Esophagus muscularis mucosa (tissue), 4 donors: ENCODE results near the gene HOATZ.

Source experiments
- CTCF ChIP-seq, 3 experiments: fragments of 200-600 bp in 2 of 3; fragments of 450-650 bp in 1 of 3; sonication (generic) in 2 of 3; IDR thresholded peaks; one replicate each; pipeline ENCODE4 v1.5.1; 2017 to 2019; ENCODE audit warnings: antibody characterized with exemption in 3 of 3, mild to moderate bottlenecking in 2 of 3, moderate library complexity in 1 of 3
- EP300 ChIP-seq: sonication (generic); formaldehyde crosslinking; IDR thresholded peaks from one replicate; pipeline ENCODE4 v1.6.1; 2017; ENCODE audit warnings: antibody characterized with exemption
- POLR2A ChIP-seq: fragments of 450-650 bp; IDR thresholded peaks from one replicate; pipeline ENCODE4 v1.6.1; 2017; ENCODE audit warnings: antibody characterized with exemption, moderate library complexity, mild to moderate bottlenecking, low read depth
- POLR2AphosphoS5 ChIP-seq, 2 donors: sonication (generic); formaldehyde crosslinking; IDR thresholded peaks; one replicate each; pipeline ENCODE4 v1.6.1; 2017; ENCODE audit warnings: antibody characterized with exemption in 2 of 2

DNA sequence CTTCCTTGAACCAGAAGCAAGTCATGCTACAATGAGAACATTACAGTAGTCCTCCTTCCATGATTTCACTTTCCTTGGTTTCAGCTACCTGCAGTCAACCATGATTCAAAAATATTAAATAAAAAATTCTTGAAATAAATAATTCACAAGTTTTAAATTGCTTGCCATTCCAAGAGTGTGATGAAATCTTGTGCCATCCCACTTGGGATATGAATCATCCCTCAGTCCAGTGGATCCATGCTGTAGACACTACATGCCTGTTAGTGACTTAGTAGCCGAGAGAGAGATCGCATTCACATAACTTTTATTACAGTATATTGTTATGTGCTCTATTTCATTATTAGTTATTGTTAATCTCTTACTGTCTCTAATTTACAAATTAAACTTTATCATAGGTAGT, 6.0 kb downstream of the HOATZ start:
- no peak for TF ChIP-seq CTCF (IDR thresholded peaks at IDR 0.05)
- TF ChIP-seq POLR2AphosphoS5 (IDR thresholded peaks at IDR 0.05): no peak
- no peak for TF ChIP-seq POLR2A
- no peak for TF ChIP-seq EP300
